Neural progenitor cell (in vitro differentiated cells): ENCODE results near the gene GALNTL6. TPM values are rescaled to one million over a fixed set of nuclear protein-coding genes. Genes with fewer than 3 reads are reported as not detected.
"Not testable (repeated sequence)": the region's sequence is repeated elsewhere in the genome, so short reads cannot be mapped to it uniquely, and the experiment has no call there.

ENCODE experiments used
- DNase-seq: peaks from one replicate; pipeline ENCODE4 v3.0.0-alpha.2; 2016; ENCODE audit warnings: low spot score
- H2AFZ ChIP-seq: fragments of 200-600 bp; sonication (generic); replicated peaks from 2 replicates; pipeline ENCODE4 v1.6.1; 2016; ENCODE audit warnings: antibody characterized with exemption
- H3F3A ChIP-seq: fragments of 200-600 bp; sonication (generic); 2 replicates; pipeline ENCODE4 v1.6.1; 2016; ENCODE audit warnings: antibody characterized with exemption, low read depth
- H3K27ac ChIP-seq: fragments of 200-600 bp; sonication (generic); 2 replicates; pipeline ENCODE4 v1.5.1; 2016; ENCODE audit warnings: mild to moderate bottlenecking
- H3K27me3 ChIP-seq: fragments of 200-600 bp; sonication (generic); 2 replicates; pipeline ENCODE4 v1.6.1; 2016; ENCODE audit warnings: mild to moderate bottlenecking, moderate library complexity
- H3K36me3 ChIP-seq: fragments of 200-600 bp; sonication (generic); 2 replicates; pipeline ENCODE4 v1.5.1; 2016
- H3K4me1 ChIP-seq: fragments of 200-600 bp; sonication (generic); 2 replicates; pipeline ENCODE4 v1.6.1; 2016; ENCODE audit warnings: mixed run types
- H3K4me2 ChIP-seq: fragments of 200-600 bp; sonication (generic); 2 replicates; pipeline ENCODE4 v1.6.1; 2016
- H3K4me3 ChIP-seq: fragments of 200-600 bp; sonication (generic); 2 replicates; pipeline ENCODE4 v1.5.1; 2016
- H3K79me2 ChIP-seq: fragments of 200-600 bp; sonication (generic); 2 replicates; pipeline ENCODE4 v1.6.1; 2016; ENCODE audit warnings: low read depth
- H3K9ac ChIP-seq: fragments of 200-600 bp; sonication (generic); 2 replicates; pipeline ENCODE4 v1.6.1; 2016
- H3K9me3 ChIP-seq: fragments of 200-600 bp; sonication (generic); 2 replicates; pipeline ENCODE4 v1.5.1; 2016; ENCODE audit warnings: low read depth
- H4K20me1 ChIP-seq: fragments of 200-600 bp; sonication (generic); 2 replicates; pipeline ENCODE4 v1.6.1; 2016; ENCODE audit warnings: low read depth
- H3K27ac Mint-ChIP-seq: 3 replicates; pipeline ENCODE4 v1.8.0; 2021; ENCODE audit warnings: mixed read lengths
- H3K27me3 Mint-ChIP-seq: 2 replicates; pipeline ENCODE4 v1.8.0; 2022; ENCODE audit warnings: low read depth, mild to moderate bottlenecking, inconsistent platforms, moderate library complexity, mixed read lengths; ENCODE audit not compliant: insufficient read depth
- H3K36me3 Mint-ChIP-seq: 3 replicates; pipeline ENCODE4 v1.8.0; 2021; ENCODE audit warnings: mixed read lengths
- H3K4me1 Mint-ChIP-seq: 3 replicates; pipeline ENCODE4 v1.8.0; 2021; ENCODE audit warnings: mixed read lengths
- H3K4me3 Mint-ChIP-seq: 3 replicates; pipeline ENCODE4 v1.8.0; 2021; ENCODE audit warnings: mild to moderate bottlenecking, moderate library complexity, mixed read lengths
- H3K9me3 Mint-ChIP-seq: 3 replicates; pipeline ENCODE4 v1.8.0; 2020; ENCODE audit warnings: mixed read lengths
- EZH2 ChIP-seq: fragments of 200-600 bp; sonication (generic); IDR thresholded peaks from 2 replicates; pipeline ENCODE4 v1.6.1; 2017; ENCODE audit warnings: antibody characterized with exemption, mild to moderate bottlenecking, moderate library complexity
- EZH2phosphoT487 ChIP-seq: fragments of 200-600 bp; sonication (generic); IDR thresholded peaks from 2 replicates; pipeline ENCODE4 v1.6.1; 2017; ENCODE audit warnings: antibody characterized with exemption
- total RNA-seq: library from RNA; depleted of rRNA; stranded (reverse); fragments of >200 nt; gene quantifications from 2 replicates; pipeline ENCODE4 v1.2.3, GENCODE V29; 2015; ENCODE audit warnings: low replicate concordance
- TF ChIP-seq, protein P1 (sequence below): fragments of 200-600 bp; sonication (generic); IDR thresholded peaks from 2 replicates; pipeline ENCODE4 v1.5.1; 2017; ENCODE audit warnings: antibody characterized with exemption, mild to moderate bottlenecking

GALNTL6 gene
- total RNA-seq, 1 donor from 2014 or later: 0.15 TPM

DNA sequence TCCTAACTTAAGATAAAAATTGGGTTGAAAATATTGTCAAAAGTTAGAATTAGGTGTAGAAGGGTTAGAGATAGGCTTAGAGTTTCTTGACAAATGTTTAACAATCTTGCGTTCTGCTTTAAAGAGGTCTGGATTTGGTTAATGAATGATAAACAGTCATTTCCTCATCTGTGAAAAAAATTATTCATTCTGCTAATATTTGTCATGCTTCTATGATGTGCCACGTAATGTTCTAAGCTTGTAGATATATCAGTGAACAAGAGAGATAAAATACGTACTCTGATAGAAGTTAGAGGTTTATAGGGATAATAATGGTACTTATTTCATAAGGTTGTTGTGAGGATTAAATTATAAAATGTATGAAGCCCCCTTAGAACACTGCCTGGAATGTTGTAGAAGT is 912.4 kb downstream of the GALNTL6 start:
- Histone ChIP-seq H3K9me3 (no peaks in the 10 kb centered on the region), H4K20me1 (no peaks in the 10 kb centered on the region), H3K27ac (no peak overlapping the region), H3F3A (no peaks in the 10 kb centered on the region), H3K27me3 (no peaks in the 10 kb centered on the region), H3K79me2 (no peaks in the 10 kb centered on the region), H3K36me3 (no peaks in the 10 kb centered on the region), H3K9ac (no peak overlapping the region), H3K4me3 (no peak overlapping the region), H3K4me2 (no peak overlapping the region), H3K4me1 (peaks cover 11% of the 10 kb centered on the region), H2AFZ (no peak overlapping the region)
- H3K4me1 Mint-ChIP-seq: peaks cover 3% of the 10 kb centered on the region
- no peak for TF ChIP-seq EZH2phosphoT487
- TF ChIP-seq, protein P1, sequence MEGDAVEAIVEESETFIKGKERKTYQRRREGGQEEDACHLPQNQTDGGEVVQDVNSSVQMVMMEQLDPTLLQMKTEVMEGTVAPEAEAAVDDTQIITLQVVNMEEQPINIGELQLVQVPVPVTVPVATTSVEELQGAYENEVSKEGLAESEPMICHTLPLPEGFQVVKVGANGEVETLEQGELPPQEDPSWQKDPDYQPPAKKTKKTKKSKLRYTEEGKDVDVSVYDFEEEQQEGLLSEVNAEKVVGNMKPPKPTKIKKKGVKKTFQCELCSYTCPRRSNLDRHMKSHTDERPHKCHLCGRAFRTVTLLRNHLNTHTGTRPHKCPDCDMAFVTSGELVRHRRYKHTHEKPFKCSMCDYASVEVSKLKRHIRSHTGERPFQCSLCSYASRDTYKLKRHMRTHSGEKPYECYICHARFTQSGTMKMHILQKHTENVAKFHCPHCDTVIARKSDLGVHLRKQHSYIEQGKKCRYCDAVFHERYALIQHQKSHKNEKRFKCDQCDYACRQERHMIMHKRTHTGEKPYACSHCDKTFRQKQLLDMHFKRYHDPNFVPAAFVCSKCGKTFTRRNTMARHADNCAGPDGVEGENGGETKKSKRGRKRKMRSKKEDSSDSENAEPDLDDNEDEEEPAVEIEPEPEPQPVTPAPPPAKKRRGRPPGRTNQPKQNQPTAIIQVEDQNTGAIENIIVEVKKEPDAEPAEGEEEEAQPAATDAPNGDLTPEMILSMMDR: no peak
- no peak for TF ChIP-seq EZH2
- H3K4me3 Mint-ChIP-seq: no peak overlapping the region
- peaks cover 11% of the 10 kb centered on the region for H3K9me3 Mint-ChIP-seq
- no peaks in the 10 kb centered on the region for H3K27me3 Mint-ChIP-seq
- no peak for DNase-seq
- no peaks in the 10 kb centered on the region for H3K36me3 Mint-ChIP-seq
- H3K27ac Mint-ChIP-seq: no peak overlapping the region

DNA sequence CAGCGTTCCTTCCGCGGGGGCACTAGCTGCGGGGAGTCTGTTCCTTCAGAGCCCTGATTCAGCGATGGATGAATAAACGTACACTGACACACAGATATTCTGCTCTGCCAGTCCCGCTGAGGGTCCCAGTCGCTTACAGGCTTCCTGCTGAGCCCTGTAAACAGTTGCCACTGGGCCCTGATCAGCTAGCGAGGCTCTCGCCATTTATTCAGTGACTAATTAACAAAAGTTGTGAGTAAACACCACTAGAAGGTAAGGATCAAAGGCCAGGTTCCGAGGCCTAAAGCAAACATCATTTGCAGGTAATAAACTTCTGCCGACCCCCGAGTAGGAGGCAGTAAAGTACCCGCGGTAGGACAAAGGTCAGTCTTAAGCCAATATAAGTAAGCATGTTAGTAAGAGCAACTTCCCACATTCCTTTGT is 912.8 kb downstream of the GALNTL6 start:
- H3K27me3 Mint-ChIP-seq: no peaks in the 10 kb centered on the region
- H3K27ac Mint-ChIP-seq: no peak overlapping the region
- Histone ChIP-seq H3F3A (no peaks in the 10 kb centered on the region), H2AFZ (no peak overlapping the region), H3K36me3 (no peaks in the 10 kb centered on the region), H3K27me3 (no peaks in the 10 kb centered on the region), H3K9ac (no peak overlapping the region), H4K20me1 (no peaks in the 10 kb centered on the region), H3K79me2 (no peaks in the 10 kb centered on the region), H3K4me3 (no peak overlapping the region), H3K9me3 (no peaks in the 10 kb centered on the region), H3K4me2 (peak overlapping the region; percentile 23), H3K4me1 (peaks cover 11% of the 10 kb centered on the region), H3K27ac (no peak overlapping the region)
- TF ChIP-seq, protein P1: no peak
- TF ChIP-seq EZH2 (no peak), EZH2phosphoT487 (no peak)
- peaks cover 3% of the 10 kb centered on the region for H3K4me1 Mint-ChIP-seq
- peaks cover 12% of the 10 kb centered on the region for H3K9me3 Mint-ChIP-seq
- no peak overlapping the region for H3K4me3 Mint-ChIP-seq
- H3K36me3 Mint-ChIP-seq: no peaks in the 10 kb centered on the region
- peak; percentile 30 for DNase-seq

DNA sequence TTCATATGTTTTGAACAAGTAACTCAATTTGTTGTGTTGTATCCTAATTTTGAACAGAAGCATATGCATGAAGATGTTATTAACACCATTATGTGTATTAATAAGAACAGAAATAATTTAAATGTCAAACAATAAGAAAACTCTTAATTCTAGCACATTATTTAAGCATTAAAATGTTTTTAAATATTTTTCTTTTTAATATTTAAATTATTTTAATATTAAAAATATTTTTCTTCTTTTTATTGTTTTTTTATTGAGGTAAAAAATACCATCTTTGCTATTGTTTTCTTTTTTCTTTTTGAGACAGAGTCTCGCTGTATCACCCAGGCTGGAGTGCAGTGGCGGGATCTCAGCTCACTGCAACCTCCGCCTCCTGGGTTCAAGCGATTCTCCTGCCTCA is 914.4 kb downstream of the GALNTL6 start:
- no peak overlapping the region for H3K4me3 ChIP-seq
- H3K27ac Mint-ChIP-seq: no peak overlapping the region
- no peaks in the 10 kb centered on the region for H3K36me3 ChIP-seq
- no peak for DNase-seq
- TF ChIP-seq EZH2: no peak
- TF ChIP-seq, protein P1: no peak
- no peak for TF ChIP-seq EZH2phosphoT487
- peaks cover 11% of the 10 kb centered on the region for H3K4me1 ChIP-seq
- H2AFZ ChIP-seq: no peak overlapping the region
- H3F3A ChIP-seq: no peaks in the 10 kb centered on the region
- no peak overlapping the region for H3K9ac ChIP-seq
- H3K4me2 ChIP-seq: no peak overlapping the region
- H3K79me2 ChIP-seq: no peaks in the 10 kb centered on the region
- H4K20me1 ChIP-seq: no peaks in the 10 kb centered on the region
- H3K9me3 Mint-ChIP-seq: peaks cover 23% of the 10 kb centered on the region
- no peaks in the 10 kb centered on the region for H3K27me3 ChIP-seq
- no peak overlapping the region for H3K27ac ChIP-seq
- peaks cover 3% of the 10 kb centered on the region for H3K4me1 Mint-ChIP-seq
- no peaks in the 10 kb centered on the region for H3K9me3 ChIP-seq
- H3K36me3 Mint-ChIP-seq: no peaks in the 10 kb centered on the region
- no peaks in the 10 kb centered on the region for H3K27me3 Mint-ChIP-seq
- H3K4me3 Mint-ChIP-seq: no peak overlapping the region

DNA sequence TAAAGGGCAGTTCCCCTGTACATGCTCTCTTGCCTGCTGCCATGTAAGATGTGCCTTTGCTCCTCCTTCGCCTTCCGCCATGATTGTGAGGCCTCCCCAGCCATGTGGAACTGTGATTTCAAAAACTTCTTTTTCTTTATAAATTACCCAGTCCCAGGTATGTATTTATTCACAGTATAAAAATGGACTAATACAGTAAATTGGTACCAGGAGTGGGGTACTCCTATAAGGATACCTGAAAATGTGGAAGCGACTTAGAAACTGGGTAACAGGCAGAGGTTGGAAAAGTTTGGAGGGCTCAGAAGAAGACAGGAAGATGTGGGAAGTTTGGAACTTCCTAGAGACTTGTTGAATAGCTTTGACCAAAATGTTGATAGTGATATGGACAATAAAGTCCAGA is 920.4 kb downstream of the GALNTL6 start:
- H3K27me3 ChIP-seq, H3K27ac ChIP-seq, H3K36me3 ChIP-seq, H3K4me3 Mint-ChIP-seq, H3K36me3 Mint-ChIP-seq, H3K4me1 ChIP-seq, H3K9me3 ChIP-seq, H2AFZ ChIP-seq, H4K20me1 ChIP-seq, H3K27me3 Mint-ChIP-seq, H3K79me2 ChIP-seq, H3K4me2 ChIP-seq, DNase-seq, H3K9ac ChIP-seq, H3K4me3 ChIP-seq, H3K27ac Mint-ChIP-seq, H3F3A ChIP-seq, H3K4me1 Mint-ChIP-seq: not testable (repeated sequence)
- peaks cover 67% of the 10 kb centered on the region for H3K9me3 Mint-ChIP-seq
